Esophagus squamous epithelium (tissue), 5 donors: Measurements from ENCODE around the gene HNF1B. TPM values are rescaled to one million over a fixed set of nuclear protein-coding genes. Genes with fewer than 3 reads are reported as not detected.

Source experiments
- DNase-seq: peaks from one replicate; lab custom pipeline; 2025; lab: John Stamatoyannopoulos, UW
- H3K27ac ChIP-seq, 4 donors: fragments of 200-600 bp; sonication (generic); one replicate each; pipeline ENCODE4 v1.5.1; 2016 to 2019; ENCODE audit warnings: mild to moderate bottlenecking in 1 of 4
- H3K27me3 ChIP-seq, 4 donors: fragments of 200-600 bp; sonication (generic); 1 replicate in 3 of 4; 2 replicates in 1 of 4; pipeline versions ENCODE4 v1.5.1 to v1.6.0; 2017 to 2021; ENCODE audit warnings: antibody characterized with exemption in 1 of 4
- H3K36me3 ChIP-seq, 3 donors: fragments of 200-600 bp; sonication (generic); one replicate each; pipeline ENCODE4 v1.5.1; 2016 to 2019
- H3K4me1 ChIP-seq, 3 donors: fragments of 200-600 bp; sonication (generic); one replicate each; pipeline ENCODE4 v1.5.1; 2017 to 2019
- H3K4me3 ChIP-seq, 4 donors: fragments of 200-600 bp; sonication (generic); 1 replicate in 3 of 4; 2 replicates in 1 of 4; pipeline ENCODE4 v1.5.1; 2016 to 2019; ENCODE audit warnings: mild to moderate bottlenecking in 2 of 4, moderate library complexity in 1 of 4
- H3K9me3 ChIP-seq, 3 donors: fragments of 200-600 bp; sonication (generic); one replicate each; pipeline ENCODE4 v1.5.1; 2016 to 2019
- POLR2A ChIP-seq, 4 donors: fragments of 450-650 bp; IDR thresholded peaks; one replicate each; pipeline ENCODE4 v1.6.1; 2017; ENCODE audit warnings: antibody characterized with exemption in 4 of 4, mild to moderate bottlenecking in 4 of 4, moderate library complexity in 3 of 4
- WGBS, 2 donors: methylation state at CpG; one replicate each; pipeline ENCODE4 v1.1.5; 2018; 5-methylcytosine and 5-hydroxymethylcytosine counted together
- intact Hi-C: fragments of 100-400 bp; cut with DNase I; formaldehyde crosslinking; loops from one replicate; pipeline ENCODE4 v1.15.0; 2022
- total RNA-seq, 4 donors: library from RNA; depleted of rRNA; stranded (reverse); fragments of >200 nt; gene quantifications; one replicate each; pipeline ENCODE4 v1.1.0, GENCODE V29; 2016
- TF ChIP-seq, protein P1 (sequence below), 6 experiments: fragments of 450-650 bp in 4 of 6; fragments of 200-600 bp in 2 of 6; sonication (generic) in 2 of 6; IDR thresholded peaks; one replicate each; pipeline ENCODE4 v1.5.1; 2016 to 2019; ENCODE audit warnings: antibody characterized with exemption in 6 of 6, mild to moderate bottlenecking in 4 of 6, moderate library complexity in 4 of 6
- donor health status: DM: yes; HTN: yes; CAD: no.

Gene HNF1B
- total RNA-seq, 4 donors from 2014 or later: not detected

DNA sequence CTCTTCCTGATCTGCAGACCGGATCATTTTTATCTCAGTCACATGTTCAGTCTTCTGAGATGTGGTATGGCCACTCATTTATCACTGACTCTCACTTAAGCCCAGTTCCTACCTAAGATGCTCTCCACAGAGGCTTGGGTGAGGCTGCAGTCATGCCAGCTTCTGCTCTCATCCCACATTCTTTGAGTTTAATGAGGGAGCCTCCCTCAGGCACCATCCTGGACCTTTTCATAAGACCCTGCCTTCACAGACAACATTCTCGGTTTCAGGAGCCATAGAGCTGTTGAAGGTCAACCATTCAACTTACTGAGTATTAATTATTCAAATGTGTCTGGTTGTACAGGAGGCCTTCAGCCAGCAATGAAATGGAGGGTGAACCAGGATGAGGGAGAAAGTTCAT is 23.6 kb upstream of the HNF1B start:
- TF ChIP-seq, protein P1, sequence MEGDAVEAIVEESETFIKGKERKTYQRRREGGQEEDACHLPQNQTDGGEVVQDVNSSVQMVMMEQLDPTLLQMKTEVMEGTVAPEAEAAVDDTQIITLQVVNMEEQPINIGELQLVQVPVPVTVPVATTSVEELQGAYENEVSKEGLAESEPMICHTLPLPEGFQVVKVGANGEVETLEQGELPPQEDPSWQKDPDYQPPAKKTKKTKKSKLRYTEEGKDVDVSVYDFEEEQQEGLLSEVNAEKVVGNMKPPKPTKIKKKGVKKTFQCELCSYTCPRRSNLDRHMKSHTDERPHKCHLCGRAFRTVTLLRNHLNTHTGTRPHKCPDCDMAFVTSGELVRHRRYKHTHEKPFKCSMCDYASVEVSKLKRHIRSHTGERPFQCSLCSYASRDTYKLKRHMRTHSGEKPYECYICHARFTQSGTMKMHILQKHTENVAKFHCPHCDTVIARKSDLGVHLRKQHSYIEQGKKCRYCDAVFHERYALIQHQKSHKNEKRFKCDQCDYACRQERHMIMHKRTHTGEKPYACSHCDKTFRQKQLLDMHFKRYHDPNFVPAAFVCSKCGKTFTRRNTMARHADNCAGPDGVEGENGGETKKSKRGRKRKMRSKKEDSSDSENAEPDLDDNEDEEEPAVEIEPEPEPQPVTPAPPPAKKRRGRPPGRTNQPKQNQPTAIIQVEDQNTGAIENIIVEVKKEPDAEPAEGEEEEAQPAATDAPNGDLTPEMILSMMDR (IDR thresholded peaks at IDR 0.05): no peak
- no peak for TF ChIP-seq POLR2A (IDR thresholded peaks at IDR 0.05)

DNA sequence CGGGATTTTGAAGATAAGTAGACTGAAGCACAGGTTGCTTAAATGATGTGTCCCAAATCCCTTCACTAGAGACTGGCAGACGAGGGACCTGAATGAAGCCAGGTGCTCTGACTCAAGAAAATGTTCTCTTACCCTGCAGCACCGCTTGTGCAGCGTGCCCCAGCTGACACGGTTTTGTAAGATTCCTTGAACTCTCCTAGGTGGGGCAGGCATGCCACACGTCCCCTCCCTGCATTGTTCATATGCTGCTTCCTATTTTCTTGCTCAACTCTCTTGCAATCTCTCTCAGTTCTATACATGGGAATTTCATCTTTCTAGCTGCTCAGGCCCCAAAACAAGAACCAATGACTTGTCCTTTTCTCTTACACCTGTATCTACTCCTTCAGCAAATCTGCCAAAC is 22.1 kb upstream of the HNF1B start:
- no peak for TF ChIP-seq POLR2A (IDR thresholded peaks at IDR 0.05)
- TF ChIP-seq, protein P1 (IDR thresholded peaks at IDR 0.05): no peak
- Histone ChIP-seq H3K4me1 (peaks cover 0 to 6% (median 0%) of the 10 kb centered on the region in 3 donors), H3K27ac (no peak overlapping the region), H3K36me3 (no peaks in the 10 kb centered on the region), H3K4me3 (no peak overlapping the region), H3K9me3 (peaks cover 0 to 5% (median 0%) of the 10 kb centered on the region in 3 donors), H3K27me3 (peaks cover 0 to 62% (median 0%) of the 10 kb centered on the region in 4 donors)
- 31 to 42% methylated on average over 6 of the region's 6 CpGs for WGBS, 2 donors
- intact Hi-C loops: no loop called here
- DNase-seq: no peak

More for the DNA sequence above, 23.6 kb upstream of the HNF1B start:
- Histone ChIP-seq H3K4me3 (no peak overlapping the region), H3K4me1 (peaks cover 0 to 6% (median 0%) of the 10 kb centered on the region in 3 donors), H3K36me3 (no peaks in the 10 kb centered on the region), H3K27ac (no peak overlapping the region), H3K27me3 (peaks cover 0 to 51% (median 0%) of the 10 kb centered on the region in 4 donors), H3K9me3 (peaks cover 0 to 5% (median 0%) of the 10 kb centered on the region in 3 donors)
- intact Hi-C loops: no loop called here
- WGBS, 2 donors: 82 to 100% methylated on average over 2 of the region's 2 CpGs
- no peak for DNase-seq

DNA sequence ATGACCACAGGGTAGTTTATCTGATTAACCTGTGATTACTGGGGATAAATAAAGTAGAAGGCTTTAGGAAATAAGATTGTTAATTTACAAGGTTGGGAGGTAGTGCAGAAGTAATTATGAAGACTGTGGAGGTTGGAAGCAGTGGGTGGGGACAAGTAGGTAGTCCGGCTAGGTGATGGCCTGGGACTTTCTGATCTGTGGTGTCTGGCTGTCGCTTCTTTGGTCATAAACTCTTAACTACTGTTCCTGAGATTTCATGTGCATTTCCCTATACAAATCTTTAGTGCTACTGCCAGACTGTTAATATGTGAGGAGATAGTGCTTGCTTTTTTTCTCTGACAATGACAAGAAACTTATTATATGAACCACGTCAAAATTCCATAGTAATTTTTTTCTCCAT is 19.5 kb upstream of the HNF1B start:
- intact Hi-C loops: no loop called here
- H3K4me3 ChIP-seq: no peak overlapping the region
- WGBS, 2 donors: 47 to 64% methylated on average over 3 of the region's 3 CpGs
- peaks cover 0 to 75% (median 0%) of the 10 kb centered on the region in 4 donors for H3K27me3 ChIP-seq
- H3K27ac ChIP-seq: no peak overlapping the region
- no peak for DNase-seq
- H3K4me1 ChIP-seq: peaks cover 0 to 6% (median 0%) of the 10 kb centered on the region in 3 donors
- no peaks in the 10 kb centered on the region for H3K36me3 ChIP-seq
- peaks cover 0 to 5% (median 0%) of the 10 kb centered on the region in 3 donors for H3K9me3 ChIP-seq
- TF ChIP-seq POLR2A (IDR thresholded peaks at IDR 0.05): no peak
- TF ChIP-seq, protein P1 (IDR thresholded peaks at IDR 0.05): no peak

DNA sequence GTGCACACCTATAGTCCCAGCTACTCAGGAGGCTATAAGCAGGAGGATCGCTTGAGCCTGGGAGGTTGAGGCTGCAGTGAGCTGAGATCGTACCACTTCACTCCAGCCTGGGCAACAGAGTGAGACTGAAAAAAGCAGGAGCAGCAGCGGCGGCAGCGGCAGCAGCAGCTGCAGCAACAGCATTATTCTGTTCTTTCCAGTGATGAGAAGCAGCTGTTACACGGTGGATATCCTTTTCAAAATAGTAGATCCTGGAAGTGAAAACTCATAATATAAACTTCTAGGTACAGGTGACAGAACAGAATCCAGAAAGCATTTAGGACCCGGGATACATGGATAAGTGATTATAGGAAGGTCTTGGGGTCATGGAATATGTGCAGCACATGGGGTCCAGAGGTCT is 17.8 kb upstream of the HNF1B start:
- H3K4me3 ChIP-seq: no peak overlapping the region
- intact Hi-C loops: no loop called here

DNA sequence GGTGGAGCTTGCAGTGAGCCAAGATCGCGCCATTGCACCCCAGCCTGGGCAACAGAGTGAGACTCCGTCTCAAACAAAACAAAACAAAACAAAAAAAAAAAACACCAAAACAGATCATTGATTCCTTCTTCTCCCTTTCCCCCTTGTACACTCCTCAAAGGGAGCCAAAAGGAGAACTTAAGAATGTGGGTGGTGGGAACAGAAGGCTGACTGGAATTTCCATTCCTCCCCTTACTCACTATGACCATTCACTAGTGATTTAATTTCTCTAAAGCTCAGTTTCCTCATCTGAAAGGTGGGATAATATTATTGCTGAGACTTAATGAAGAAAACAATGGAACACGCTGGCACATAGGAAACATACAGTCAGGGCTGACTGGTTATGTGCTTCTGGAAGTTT is 17.1 kb upstream of the HNF1B start:
- Histone ChIP-seq H3K36me3 (no peaks in the 10 kb centered on the region), H3K4me3 (no peak overlapping the region), H3K9me3 (no peaks in the 10 kb centered on the region), H3K27ac (no peak overlapping the region), H3K27me3 (peaks cover 0 to 86% (median 0%) of the 10 kb centered on the region in 4 donors), H3K4me1 (peaks cover 0 to under 1% (median 0%) of the 10 kb centered on the region in 3 donors)
- intact Hi-C loops: no loop called here
- TF ChIP-seq POLR2A (IDR thresholded peaks at IDR 0.05): no peak
- TF ChIP-seq, protein P1 (IDR thresholded peaks at IDR 0.05): no peak
- 90 to 92% methylated on average over 4 of the region's 4 CpGs for WGBS, 2 donors
- DNase-seq: no peak

More for the DNA sequence above, 17.8 kb upstream of the HNF1B start:
- Histone ChIP-seq H3K27ac (no peak overlapping the region), H3K9me3 (no peaks in the 10 kb centered on the region), H3K4me1 (peaks cover 0 to 6% (median 0%) of the 10 kb centered on the region in 3 donors), H3K27me3 (peaks cover 0 to 84% (median 0%) of the 10 kb centered on the region in 4 donors), H3K36me3 (no peaks in the 10 kb centered on the region)
- 62 to 67% methylated on average over 7 of the region's 7 CpGs for WGBS, 2 donors
- no peak for DNase-seq
- TF ChIP-seq POLR2A (IDR thresholded peaks at IDR 0.05): no peak
- TF ChIP-seq, protein P1 (IDR thresholded peaks at IDR 0.05): no peak
